T-helper 9 cell (primary cell): ENCODE data around the gene ASCC3.
"Not testable (repeated sequence)": the region's sequence is repeated elsewhere in the genome, so short reads cannot be mapped to it uniquely, and the experiment has no call there.

ENCODE experiments used
- DNase-seq: peaks from one replicate; pipeline ENCODE4 v3.0.0-alpha.2; 2020

The ASCC3 gene

DNA sequence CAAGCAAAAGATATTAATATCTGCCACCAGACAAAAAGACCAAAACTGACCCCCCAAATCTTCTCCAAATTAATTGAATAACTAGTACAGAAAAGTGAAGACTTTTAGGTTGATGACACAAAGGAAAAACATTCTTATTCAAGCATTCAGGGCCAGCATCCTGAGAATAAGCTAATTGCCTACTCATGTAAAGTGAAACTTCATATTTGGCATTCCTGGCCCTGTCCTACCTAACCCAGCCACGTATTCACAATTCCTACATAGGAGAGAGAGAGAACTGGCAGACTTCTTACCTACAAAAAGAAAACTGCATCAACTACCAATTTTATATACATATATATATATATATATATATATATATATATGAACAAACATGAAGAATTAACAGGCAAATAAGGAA lies 4.9 kb upstream of the ASCC3 start:
- DNase-seq: no peak

DNA sequence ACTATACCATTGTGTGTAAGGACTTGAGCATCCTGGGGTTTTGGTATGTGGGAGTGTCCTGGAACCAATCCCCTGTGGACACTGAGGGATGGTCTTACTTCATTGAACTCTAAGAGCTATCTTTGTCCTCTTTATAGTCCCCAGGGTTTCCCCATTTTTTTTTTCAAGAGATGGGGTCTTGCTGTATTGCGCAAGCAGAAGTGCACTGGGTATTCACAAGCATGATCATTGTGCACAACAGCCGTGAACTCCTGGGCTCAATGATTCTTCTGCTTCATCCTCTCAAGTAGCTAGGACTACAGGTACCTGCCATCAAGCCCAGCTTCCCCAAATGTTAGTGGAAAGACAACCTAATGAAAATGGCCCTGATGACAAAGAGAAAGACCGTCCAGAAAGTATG lies 2.2 kb upstream of the ASCC3 start:
- no peak for DNase-seq

DNA sequence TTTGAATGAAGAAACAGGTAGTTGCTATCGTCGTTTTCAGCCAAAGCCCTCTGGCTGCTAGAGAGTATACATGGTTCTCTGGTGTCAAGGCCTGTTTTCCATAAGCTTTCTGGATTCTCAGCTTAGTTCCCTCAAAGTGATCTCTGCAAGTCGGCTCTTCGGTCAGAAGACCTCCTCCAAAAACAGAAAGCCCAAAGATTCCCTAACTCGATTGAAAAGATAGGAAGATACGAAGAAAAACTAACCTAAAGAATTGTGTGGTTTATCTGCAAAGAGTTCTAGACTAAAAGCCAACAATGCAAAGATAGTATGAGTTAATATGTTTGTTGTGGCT lies 545 bp upstream of the ASCC3 start:
- DNase-seq: no peak

DNA sequence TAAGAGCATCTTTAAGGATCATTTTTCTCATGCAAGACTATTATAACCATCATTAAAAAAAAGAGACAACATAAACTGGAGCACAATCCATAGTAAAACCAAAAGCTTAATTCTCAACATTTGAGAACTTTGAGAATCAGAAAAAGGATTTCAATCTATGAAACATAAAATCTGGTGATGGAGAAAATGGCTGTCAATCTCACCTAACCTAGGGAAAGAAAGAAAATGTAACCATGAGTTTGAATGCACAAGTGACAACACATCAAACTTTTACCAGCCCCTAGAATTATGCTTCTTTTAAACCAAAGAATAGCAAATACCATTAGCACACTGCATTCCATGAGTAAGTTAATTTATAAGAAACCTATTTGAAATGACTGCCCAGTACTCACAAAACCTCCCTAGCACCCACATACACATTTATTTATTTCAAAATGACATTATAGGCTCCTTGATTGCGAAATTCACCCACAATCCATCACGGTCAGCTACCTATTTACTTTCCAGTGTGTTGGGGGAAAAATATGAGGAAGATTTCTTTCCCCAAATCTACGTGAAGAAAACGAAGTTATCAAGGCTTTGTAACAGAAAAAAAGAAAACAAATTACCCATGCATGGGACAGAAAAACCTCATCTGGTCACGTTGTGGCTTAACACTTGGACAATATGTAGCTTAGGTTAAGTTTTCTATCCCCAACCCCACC lies 828 bp downstream of the ASCC3 start:
- DNase-seq: no peak

DNA sequence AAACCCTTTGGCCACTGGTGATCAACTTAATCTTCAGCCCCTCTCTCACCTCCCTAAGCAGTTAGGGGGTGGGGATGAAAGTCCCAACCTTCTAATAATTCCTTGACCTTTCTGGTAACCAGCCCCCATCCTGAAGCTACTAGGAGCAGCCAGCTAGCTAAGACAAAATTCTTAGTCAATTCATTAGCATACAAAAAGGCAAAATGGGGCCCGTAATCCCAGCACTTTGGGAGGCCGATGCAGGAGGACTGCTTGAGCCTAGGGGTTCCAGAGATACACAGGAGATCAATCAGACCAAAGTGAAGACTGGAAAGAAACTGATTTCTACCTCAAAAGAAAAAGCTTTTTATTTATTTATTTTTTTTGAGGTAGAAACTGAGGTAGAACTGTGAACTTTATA lies 1.8 kb downstream of the ASCC3 start:
- DNase-seq: no peak

DNA sequence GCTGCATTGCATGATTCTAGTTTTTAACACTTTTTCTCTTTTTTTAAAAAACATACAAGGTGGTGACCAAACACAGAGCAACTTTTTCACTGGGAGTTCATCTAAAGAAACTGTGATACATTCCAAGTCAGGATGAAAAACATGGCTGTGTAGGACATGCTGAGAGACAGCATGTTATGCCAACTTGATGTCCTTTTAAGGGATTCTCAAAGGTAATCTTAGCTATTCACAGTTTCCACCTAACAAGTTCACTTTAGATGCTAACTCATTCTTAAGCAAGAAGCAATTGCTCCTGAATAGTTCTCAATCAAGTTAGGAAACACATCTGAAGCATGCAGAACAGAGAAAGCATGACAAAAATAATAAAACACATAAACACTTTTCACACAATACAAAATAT lies 3.3 kb downstream of the ASCC3 start:
- DNase-seq: no peak

DNA sequence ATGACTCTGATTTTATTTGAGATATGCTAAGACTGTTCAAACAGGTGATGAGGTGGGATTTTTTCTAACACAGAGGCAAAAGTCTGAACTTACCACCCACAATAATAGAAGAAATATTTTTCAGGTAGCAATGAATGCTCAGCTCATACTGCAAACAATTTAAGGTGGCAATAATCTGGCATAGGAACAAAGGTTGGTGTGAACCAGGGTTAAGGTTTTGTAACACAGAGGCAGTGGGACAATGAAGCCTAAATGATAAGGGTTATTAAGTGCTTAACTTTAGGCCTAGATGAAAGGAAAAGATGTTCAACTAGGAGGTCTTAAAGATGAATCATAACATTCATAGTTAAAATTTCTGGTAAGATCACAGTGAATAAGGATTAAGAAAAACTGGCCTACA lies 4.9 kb downstream of the ASCC3 start:
- no peak for DNase-seq

DNA sequence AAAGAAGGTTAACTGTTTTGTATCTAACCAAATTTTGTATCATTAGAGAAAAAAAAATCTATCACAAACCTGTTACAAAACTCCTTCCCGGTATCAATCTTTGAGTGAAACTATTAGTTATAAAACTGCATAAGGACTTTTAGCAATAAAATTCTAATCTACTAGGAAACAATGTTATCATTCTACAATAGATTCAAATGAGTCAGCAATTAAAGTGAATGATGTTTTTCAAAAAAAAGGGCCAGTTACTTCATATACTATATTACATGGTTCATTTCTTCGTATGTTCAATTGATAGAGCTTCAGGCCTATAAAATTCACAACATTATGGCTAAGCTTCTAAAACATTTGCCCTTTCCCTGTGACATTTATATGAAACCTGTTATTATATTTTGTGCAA lies 15.6 kb downstream of the ASCC3 start:
- no peak for DNase-seq

DNA sequence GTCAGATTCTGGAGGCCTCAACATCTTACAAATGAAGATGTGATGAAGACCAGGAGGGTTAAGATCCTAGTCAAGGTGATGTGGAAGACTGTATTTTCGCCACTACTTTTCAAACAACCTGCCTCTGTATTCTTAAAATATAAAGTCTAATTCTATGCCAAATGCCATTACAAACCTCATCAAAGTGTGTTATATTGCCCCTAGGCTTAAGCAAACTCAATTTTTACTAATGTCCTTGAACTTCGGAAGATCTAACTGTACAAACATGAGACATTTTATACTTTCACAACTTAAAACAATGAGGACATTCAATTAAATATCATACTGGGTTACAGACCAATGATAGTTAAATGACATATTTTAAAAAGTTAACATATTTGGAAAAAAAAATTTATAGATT lies 19.1 kb downstream of the ASCC3 start:
- no peak for DNase-seq

DNA sequence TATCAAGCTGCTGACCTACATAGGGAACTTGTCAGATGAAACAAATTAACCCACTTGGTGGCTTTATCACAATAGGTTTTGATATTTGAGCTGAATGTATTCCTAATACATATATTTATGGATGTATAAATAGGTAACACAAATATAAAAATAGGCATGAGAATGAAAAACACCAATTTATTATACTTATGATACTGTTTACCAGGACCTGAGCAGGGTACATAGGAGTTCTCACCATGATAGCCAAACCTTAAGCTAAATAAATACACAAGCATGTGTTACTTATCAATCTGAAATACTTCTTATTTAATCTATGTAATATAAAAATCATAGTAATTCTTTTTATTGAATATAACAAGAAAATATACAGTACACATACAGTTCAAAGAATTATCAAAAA lies 25.0 kb downstream of the ASCC3 start:
- DNase-seq: no peak

DNA sequence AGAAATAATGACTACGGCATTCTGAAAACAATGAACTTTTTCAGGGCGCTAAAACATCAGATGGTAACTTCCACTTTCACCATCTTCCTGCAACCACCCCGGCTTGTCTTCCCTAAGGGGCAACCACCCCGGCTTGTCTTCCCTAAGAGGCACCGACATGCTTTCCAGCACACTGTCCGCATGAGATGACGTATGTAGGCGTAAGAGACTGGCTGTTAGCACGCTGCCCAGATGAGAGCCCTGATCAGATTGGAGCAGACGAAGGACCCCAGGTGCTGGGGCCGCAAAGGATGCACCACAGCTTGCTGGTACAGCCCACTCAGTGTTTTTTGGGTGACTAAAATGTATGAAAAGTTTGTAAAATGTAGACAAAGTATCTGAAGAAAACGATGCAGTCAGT lies 29.3 kb downstream of the ASCC3 start:
- no peak for DNase-seq

DNA sequence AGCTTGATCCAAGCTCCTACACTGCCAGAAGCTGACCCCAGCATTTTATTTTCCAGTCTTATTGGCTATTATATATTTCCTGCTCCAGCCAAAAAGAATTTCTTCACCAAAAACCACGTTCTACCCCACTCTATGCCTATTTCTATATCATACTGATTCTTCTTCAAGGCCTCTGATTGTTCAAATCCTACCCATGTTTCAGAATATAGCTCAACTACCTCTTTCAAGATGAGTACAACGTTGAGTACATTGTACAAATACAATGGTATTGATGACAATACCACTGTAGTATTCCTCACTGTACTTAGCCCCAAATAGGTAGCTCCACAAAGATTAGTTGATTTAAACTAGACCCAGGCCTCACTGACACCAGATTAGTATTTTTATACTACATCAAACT lies 31.0 kb downstream of the ASCC3 start:
- DNase-seq: no peak

DNA sequence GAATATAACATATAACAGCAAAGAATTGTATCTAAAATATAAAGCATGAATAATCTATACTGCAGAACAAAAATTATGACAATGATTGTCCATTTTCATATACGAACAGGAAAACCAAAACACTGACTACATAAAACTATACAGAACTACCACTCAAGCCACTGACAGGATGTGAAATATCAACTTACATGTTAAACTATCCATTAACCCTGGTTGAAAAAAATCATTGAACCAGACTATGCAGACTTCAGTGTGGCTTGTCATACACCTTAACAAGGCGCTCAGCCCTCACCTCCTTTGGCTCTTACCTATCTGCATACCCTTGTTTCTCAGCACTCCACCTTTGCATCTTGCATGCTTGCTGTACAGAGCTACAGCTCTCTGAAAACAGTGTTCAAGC lies 34.9 kb downstream of the ASCC3 start:
- DNase-seq: no peak

DNA sequence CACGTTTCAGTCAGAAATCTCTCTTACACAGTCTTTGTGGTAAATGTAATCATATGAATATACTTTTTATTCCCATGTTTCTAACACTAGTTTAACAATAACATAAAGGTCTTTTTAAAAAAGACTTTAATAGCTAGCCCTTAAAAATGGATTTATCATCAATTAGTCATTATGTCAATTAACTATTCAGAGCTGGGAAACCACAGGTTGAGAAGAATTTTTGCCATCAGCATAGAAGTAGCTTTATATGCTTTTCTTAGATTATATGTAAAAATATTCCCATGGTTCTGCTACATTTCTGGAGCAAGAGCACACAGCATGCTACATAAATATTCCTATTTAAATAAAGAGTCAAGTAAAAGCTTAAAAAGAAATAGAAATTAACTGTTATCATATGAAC lies 35.5 kb downstream of the ASCC3 start:
- no peak for DNase-seq

DNA sequence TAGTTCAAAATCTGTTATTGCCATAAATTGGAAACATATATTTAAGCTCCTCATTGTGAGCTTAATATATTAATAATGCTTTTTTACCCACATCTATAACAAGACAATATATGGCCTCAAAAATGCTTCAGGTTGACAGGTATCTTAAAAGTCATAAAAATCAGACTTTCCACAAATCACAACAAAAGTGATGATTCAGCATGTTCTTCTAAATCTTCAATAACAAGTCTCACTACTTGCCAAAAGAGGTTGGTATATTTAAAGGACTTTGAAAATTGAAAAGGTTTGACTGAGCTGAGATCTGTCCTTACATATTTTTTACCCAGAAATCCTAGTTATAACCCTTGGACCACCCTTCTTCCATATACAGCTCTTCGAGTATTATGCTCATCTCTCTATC lies 41.7 kb downstream of the ASCC3 start:
- no peak for DNase-seq

DNA sequence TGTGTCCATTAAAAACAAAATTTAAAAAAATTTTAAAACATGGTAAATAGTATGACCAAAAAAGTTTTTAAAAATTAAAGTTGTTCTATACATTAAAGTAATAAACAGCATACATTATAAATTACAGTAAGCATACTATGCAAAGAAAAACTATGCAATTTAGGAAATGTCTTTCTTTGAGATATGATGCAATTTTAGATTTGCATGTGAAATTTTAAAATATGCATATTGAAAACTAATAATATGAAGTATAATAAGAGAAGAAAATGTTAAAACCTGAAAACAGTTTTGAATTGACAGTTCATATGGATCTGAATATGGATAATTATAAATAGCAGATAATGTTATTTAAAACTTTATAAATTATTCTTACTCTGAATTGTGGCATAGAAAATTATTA lies 43.1 kb downstream of the ASCC3 start:
- no peak for DNase-seq

DNA sequence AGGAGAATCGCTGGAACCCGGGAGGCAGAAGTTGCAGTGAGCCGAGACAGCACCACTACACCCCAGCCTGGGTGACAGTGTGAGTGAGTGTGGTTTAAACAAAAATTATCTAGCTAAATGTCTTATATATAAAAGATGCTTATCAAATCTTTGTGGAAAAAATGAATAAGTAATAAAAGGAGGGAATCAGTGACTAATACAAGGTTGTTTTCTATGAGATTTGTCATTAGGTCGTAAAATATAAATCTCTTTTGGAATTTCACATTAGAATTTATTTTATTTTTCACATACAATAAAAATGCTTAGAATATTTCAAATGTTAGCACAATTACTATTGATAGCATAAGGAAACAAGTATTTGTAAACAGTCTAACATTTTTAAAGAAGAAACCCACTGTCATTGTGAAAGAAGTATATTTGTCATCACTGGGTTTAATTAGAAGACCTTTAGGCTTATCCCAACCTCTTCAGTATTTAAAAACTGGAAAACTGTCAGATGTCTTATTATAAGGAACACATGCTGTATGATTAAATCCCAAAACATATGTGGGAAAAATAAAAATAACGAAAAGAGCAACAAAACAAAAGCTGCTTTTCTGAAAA lies 47.1 kb downstream of the ASCC3 start:
- no peak for DNase-seq

DNA sequence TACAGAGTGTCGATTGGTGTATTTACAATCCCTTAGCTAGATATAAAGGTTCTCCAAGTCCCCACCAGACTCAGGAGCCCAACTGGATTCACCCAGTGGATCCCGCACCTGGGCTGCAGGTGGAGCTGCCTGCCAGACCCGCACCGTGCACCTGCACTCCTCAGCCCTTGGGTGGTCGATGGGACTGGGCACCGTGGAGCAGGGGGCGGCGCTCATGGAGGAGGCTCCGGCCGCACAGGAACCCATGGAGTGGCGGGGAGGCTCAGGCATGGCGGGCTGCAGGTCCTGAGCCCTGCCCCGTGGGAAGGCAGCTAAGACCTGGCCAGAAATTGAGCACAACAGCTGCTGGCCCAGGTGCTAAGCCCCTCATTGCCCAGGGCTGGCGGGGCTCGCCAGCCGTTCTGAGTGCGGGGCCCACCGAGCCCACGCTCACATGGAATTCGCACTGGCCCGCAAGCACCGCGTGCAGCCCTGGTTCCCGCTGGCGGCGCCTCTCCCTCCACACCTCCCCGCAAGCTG lies 52.0 kb downstream of the ASCC3 start:
- DNase-seq: not testable (repeated sequence)

DNA sequence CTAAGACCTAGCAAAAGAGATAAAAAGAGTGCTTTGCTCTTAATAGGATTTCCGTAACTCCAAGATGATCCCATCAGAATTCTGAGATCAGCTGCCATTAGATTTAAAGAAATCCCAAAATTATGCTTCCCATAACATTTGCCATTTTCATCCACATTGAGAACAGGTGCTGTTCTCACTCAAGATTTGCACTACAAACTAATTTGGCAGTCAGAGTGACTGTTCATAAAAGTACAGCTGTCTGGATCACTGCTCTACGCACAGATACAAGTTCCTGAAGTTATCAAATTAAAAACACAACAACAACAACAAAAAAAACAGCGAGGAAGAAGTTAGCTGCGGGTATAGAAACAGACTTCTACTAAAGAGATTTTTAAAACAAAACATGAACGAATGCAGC lies 58.1 kb downstream of the ASCC3 start:
- DNase-seq: no peak

DNA sequence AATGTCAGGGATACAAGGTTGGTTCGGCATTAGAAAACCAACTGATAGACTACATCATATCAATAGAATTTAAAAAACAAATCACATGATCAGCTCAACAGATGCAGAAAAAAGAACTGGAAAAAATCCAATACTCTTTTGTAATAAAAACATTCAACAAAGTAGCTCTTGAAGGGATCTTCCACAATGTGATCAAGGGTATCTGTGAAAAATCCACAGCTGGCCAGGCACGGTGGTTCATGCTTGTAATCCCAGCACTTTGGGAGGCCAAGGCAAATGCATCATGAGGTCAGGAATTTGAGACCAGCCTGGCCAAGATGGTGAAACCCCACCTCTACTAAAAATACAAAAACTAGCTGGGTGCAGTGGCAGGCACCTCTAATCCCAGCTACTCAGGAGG lies 63.1 kb downstream of the ASCC3 start:
- DNase-seq: no peak

DNA sequence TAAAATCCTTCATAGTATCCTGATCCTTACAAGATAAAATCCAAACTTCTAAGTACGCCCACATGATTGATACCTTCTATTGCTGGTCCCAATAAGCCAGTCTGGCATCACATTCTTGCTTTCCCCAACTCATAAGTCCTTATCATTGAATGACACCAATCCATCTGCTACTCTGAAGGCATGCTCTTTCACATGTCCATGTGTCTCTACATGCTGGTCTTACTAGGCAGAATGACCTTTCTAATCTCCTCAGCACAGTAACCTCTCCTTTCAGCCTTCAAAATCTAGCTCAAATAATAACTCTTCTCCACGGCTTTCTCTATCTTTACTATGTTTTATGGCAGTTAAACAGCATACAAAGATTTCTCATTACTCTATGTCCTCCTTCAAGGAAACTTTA lies 71.1 kb downstream of the ASCC3 start:
- no peak for DNase-seq

DNA sequence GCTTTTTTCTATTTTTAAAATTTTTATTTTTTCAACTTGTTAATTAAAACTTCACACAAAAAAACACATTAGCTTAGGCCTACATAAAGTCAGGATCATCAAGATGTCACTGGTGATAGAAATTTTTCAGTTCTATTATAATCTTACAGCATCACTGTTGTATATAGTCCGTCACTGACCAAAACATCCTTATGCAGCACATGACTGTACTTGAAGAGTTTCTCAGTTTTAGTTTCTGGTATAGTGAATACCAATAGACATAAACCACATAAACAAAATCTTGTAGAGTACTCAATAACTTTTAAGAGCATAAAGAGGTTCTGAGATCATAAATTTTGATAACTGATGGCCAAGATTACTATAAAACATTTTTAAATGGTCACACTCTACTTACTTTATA lies 71.8 kb downstream of the ASCC3 start:
- DNase-seq: no peak

DNA sequence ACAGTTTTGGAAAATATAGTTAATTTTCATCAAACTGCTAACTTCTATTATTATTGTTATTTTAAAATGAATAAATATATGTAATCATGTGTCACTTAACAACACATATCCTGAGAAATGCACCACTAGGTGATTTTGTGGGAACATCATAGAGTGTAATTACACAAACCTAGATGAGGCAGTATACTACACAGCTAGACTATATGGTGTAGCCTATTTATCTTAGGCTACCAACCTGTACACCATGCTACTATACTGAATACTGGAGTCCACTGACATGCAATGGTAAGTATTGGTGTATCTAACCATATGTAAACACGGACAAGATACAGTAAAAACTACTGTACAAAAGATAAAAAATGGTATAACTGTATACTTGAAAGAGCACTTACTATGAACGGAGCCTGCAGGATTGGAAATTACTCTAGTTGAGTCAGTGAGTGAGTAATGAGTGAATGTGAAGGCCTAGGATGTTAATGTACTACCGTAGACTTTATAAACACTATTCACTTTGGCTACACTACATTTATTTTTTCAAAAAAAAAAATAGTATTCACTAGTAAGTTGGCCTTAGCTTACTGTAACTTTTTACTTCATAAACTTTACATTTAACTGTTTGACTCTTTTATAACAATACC lies 72.4 kb downstream of the ASCC3 start:
- DNase-seq: no peak

DNA sequence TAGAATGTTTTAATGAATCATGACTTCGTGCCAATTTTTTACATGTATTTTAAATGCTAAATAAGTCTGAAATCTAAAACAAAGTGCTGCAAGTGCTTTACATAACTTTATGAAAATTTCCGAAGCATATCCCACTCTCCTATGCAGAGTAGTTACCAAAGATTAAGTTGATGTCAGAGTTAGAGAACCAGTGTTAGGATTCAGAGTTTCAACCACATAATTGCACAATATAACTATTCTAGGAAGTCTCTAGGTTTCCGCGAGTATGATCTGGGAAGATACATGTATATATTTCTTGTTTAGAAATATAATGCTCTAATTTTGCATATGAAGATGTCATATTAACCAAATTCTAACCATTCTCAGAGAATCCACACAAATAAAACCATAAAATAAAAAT lies 74.8 kb downstream of the ASCC3 start:
- no peak for DNase-seq
